K562 (cell line): ENCODE data around the gene VAMP8. TPM values are rescaled to one million over a fixed set of nuclear protein-coding genes. Genes with fewer than 3 reads are reported as not detected.

Source experiments
- AFF1 ChIP-seq, 2 experiments: fragments of 450-650 bp; IDR thresholded peaks; 2 replicates each; pipeline ENCODE4 v1.6.1; 2018; ENCODE audit warnings: mild to moderate bottlenecking in 2 of 2, low read depth in 1 of 2; ENCODE audit not compliant: partially characterized antibody in 2 of 2
- GATAD2B ChIP-seq: fragments of 450-650 bp; IDR thresholded peaks from 2 replicates; pipeline ENCODE4 v1.6.1; 2017; ENCODE audit warnings: mild to moderate bottlenecking, borderline replicate concordance
- HCFC1 ChIP-seq: IDR thresholded peaks from 2 replicates; pipeline ENCODE4 v1.6.1; 2012; ENCODE audit warnings: low read depth, low read length, improper control_type of control experiment
- NCOR1 ChIP-seq: fragments of 450-650 bp; IDR thresholded peaks from 2 replicates; pipeline ENCODE4 v1.6.1; 2016; ENCODE audit warnings: mild to moderate bottlenecking, moderate library complexity
- NR0B1 ChIP-seq: fragments of 450-650 bp; IDR thresholded peaks from one replicate; pipeline ENCODE4 v1.6.1; 2018; ENCODE audit warnings: mild to moderate bottlenecking, moderate library complexity; ENCODE audit not compliant: partially characterized antibody
- PCBP1 ChIP-seq: fragments of 200-400 bp; formaldehyde crosslinking; IDR thresholded peaks from 2 replicates; pipeline ENCODE4 v1.6.1; 2018; ENCODE audit warnings: mild to moderate bottlenecking, low read depth, low read length; ENCODE audit not compliant: poor library complexity, severe bottlenecking
- SMAD2 ChIP-seq: fragments of 150-350 bp; IDR thresholded peaks from 2 replicates; pipeline ENCODE4 v1.6.1; 2014; ENCODE audit warnings: low read depth, mild to moderate bottlenecking, low read length
- SNRNP70 ChIP-seq: fragments of 200-400 bp; formaldehyde crosslinking; optimal IDR thresholded peaks from 2 replicates; pipeline ENCODE3; 2017; ENCODE audit warnings: low read depth, low read length
- TAF15 ChIP-seq: fragments of 200-400 bp; formaldehyde crosslinking; IDR thresholded peaks from 2 replicates; pipeline ENCODE4 v1.6.1; 2017; ENCODE audit warnings: mild to moderate bottlenecking, low read depth, low read length, moderate library complexity
- TAF7 ChIP-seq: fragments of 450-650 bp; IDR thresholded peaks from 2 replicates; pipeline ENCODE4 v1.6.1; 2016; ENCODE audit warnings: missing genetic modification characterization, missing compliant biosample characterization
- U2AF1 ChIP-seq: fragments of 200-400 bp; formaldehyde crosslinking; optimal IDR thresholded peaks from 2 replicates; pipeline ENCODE3; 2017; ENCODE audit warnings: mild to moderate bottlenecking, low read depth, low read length, moderate library complexity
- ZNF644 ChIP-seq: fragments of 200-800 bp; sonication (Bioruptor generic); IDR thresholded peaks from 2 replicates; pipeline ENCODE4 v1.6.1; 2016; ENCODE audit warnings: low read depth, missing genetic modification characterization, missing compliant biosample characterization
- polyA plus RNA-seq, 8 experiments: library from polyadenylated mRNA; depleted of rRNA in 4 of 8; stranded (reverse) in 5 of 8; unstranded in 3 of 8; fragments of >200 nt; fragmentation: Nextera tagmentation in 2 of 8; fragmentation: Illumina TruSeq in 1 of 8; extraction: Ambion mirVana in 2 of 8; extraction: Trizol in 1 of 8; gene quantifications; 2 replicates each; pipeline versions ENCODE4 v1.2.1 to v1.2.3, GENCODE V29; 2011 to 2014; ENCODE audit warnings: inconsistent platforms in 1 of 8, missing spikeins in 1 of 8
- total RNA-seq, 7 experiments: library from RNA; depleted of rRNA in 6 of 7; stranded (reverse); fragments of >200 nt in 6 of 7; fragmentation: Illumina TruSeq in 2 of 7; extraction: Trizol in 2 of 7; gene quantifications; 2 replicates each; pipeline versions ENCODE4 v1.2.1 to v1.2.3, GENCODE V29; 2011 to 2021; ENCODE audit warnings: low replicate concordance in 1 of 7
- TF ChIP-seq, protein P1 (sequence below), 3 experiments: fragments of 200-800 bp in 1 of 3; fragments of 250-450 bp in 1 of 3; fragments of 450-650 bp in 1 of 3; sonication (Bioruptor Pico) in 1 of 3; sonication (Bioruptor generic) in 1 of 3; formaldehyde crosslinking in 1 of 3; IDR thresholded peaks; 2 replicates each; pipeline versions ENCODE4 v1.6.1 to v1.8.0; 2016 to 2022; ENCODE audit warnings: mild to moderate bottlenecking in 2 of 3, missing genetic modification characterization in 2 of 3, missing compliant biosample characterization in 1 of 3, moderate library complexity in 1 of 3
- TF ChIP-seq, protein P2 (sequence below): fragments of 450-650 bp; IDR thresholded peaks from 2 replicates; pipeline ENCODE4 v1.6.1; 2016; ENCODE audit warnings: antibody characterized with exemption

Gene VAMP8
- total and polyA plus RNA-seq, 9 of the 15 experiments (the other 6 are each of a cell fraction or from before 2014, with no cell fraction given), result 107 to 571 (median 248) TPM

DNA sequence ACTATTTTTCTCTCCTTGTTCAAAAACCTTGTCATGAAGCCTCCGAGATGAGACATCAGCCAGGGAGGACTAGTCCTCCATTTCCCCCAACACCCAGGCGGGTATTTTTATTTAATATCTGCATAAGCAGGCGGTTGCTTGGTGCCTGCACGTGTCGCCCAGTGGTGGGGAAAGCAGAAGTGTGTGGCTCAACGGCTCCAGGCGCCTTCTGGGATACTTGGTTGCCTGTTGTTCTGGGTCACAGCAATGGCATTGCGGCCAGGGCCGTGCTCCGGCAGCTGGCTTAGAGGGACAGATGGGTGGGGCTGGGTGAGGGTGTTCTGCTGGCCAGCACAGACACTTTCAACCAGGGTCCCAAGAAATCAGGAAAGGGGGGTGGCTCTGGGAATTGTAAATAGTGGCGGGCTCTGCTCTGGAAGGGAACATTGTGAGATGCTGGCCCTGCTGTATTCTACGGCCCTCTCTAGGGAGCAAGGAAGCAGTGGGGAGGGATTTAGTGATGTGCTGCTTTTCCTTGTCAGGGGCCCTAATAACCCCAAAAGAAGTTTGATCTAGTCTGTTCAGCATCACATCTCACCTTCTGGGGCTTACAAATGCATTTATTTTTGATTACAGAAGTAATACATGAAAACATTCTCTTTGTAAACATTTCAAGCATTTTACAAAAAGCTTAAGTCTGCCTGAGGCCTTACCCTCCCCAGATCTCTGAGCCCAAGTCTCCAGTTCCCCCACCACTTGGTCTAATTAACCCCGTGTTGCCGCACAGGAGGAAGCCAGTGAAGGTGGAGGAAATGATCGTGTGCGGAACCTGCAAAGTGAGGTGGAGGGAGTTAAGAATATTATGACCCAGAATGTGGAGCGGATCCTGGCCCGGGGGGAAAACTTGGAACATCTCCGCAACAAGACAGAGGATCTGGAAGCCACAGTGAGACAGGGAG is 1.1 kb downstream of the VAMP8 start (continued):
- TF ChIP-seq, protein P1, sequence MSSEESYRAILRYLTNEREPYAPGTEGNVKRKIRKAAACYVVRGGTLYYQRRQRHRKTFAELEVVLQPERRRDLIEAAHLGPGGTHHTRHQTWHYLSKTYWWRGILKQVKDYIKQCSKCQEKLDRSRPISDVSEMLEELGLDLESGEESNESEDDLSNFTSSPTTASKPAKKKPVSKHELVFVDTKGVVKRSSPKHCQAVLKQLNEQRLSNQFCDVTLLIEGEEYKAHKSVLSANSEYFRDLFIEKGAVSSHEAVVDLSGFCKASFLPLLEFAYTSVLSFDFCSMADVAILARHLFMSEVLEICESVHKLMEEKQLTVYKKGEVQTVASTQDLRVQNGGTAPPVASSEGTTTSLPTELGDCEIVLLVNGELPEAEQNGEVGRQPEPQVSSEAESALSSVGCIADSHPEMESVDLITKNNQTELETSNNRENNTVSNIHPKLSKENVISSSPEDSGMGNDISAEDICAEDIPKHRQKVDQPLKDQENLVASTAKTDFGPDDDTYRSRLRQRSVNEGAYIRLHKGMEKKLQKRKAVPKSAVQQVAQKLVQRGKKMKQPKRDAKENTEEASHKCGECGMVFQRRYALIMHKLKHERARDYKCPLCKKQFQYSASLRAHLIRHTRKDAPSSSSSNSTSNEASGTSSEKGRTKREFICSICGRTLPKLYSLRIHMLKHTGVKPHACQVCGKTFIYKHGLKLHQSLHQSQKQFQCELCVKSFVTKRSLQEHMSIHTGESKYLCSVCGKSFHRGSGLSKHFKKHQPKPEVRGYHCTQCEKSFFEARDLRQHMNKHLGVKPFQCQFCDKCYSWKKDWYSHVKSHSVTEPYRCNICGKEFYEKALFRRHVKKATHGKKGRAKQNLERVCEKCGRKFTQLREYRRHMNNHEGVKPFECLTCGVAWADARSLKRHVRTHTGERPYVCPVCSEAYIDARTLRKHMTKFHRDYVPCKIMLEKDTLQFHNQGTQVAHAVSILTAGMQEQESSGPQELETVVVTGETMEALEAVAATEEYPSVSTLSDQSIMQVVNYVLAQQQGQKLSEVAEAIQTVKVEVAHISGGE (CRISPR knock-in tag; IDR thresholded peaks at IDR 0.05), result no peak
- TF ChIP-seq U2AF1 (no peak), GATAD2B (no peak), NCOR1 (no peak), TAF15 (no peak), SMAD2 (no peak), PCBP1 (no peak), TAF7 (tag) (no peak), ZNF644 (peak; percentile 16; the same call in 1 of the 2 replicates), SNRNP70 (no peak), NR0B1 (no peak), HCFC1 (no peak), AFF1 (IDR thresholded peaks at IDR 0.05; ENCODE audit: low read depth in 1 of 2, partially characterized antibody in 2 of 2) (no peak)
- TF ChIP-seq, protein P2, sequence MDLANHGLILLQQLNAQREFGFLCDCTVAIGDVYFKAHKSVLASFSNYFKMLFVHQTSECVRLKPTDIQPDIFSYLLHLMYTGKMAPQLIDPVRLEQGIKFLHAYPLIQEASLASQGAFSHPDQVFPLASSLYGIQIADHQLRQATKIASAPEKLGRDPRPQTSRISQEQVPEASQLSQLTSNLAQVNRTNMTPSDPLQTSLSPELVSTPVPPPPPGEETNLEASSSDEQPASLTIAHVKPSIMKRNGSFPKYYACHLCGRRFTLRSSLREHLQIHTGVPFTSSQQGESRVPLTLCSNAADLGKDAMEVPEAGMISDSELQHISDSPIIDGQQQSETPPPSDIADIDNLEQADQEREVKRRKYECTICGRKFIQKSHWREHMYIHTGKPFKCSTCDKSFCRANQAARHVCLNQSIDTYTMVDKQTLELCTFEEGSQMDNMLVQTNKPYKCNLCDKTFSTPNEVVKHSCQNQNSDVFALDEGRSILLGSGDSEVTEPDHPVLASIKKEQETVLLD, result no peak
